ENCODE results near the gene CAMK2A. TPM values are rescaled to one million over a fixed set of nuclear protein-coding genes. Genes with fewer than 3 reads are reported as not detected.

The CAMK2A gene
- total RNA-seq, 4 donors from 2014 or later = 0.20 to 2.4 (median 1.3) TPM

DNA sequence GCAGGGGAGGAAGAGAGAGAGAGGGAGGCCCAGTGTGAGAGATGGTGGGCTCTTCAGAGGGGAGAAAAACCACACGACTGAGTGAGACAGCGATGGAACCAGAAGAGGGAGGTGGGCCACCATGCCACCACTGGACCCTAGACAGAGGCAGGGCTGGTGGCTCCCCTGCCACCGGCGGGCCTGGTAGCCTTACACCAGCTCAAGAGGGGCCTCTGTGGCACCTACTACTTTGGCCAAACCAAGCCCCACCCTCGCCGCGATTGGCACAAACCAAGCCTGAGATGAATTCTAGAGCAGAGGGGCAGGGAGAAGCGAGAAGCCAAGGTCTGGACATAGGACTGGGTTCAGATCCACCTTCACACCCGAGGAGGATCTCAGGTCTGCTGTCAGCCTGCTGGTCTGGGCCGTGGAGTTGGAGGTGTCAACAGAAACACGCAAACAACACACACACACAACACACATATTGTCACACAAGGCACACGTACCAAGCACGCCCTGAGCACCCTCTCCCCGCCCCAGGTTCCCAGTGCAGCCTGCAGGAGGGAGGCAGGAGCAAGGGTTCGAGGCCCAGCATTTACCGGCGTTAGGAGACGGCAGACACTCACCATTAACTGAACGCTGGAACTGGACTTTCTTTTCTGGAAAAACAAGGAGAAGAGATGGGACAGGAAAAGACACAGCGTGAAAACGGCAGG is 50.3 kb downstream of the CAMK2A start:
- Histone ChIP-seq H3K4me3 (no peak overlapping the region), H3K36me3 (no peaks in the 10 kb centered on the region), H3K27ac (no peak overlapping the region), H3K4me1 (peaks cover 0 to 5% (median 0%) of the 10 kb centered on the region in 4 donors), H3K9me3 (no peaks in the 10 kb centered on the region), H3K27me3 (no peaks in the 10 kb centered on the region)
- no peak for DNase-seq (ENCODE audit: low spot score in 2 of 2)
- WGBS, 2 donors = 92 to 93% methylated on average over 18 to 21 of the region's 21 CpGs
- TF ChIP-seq, protein P1, sequence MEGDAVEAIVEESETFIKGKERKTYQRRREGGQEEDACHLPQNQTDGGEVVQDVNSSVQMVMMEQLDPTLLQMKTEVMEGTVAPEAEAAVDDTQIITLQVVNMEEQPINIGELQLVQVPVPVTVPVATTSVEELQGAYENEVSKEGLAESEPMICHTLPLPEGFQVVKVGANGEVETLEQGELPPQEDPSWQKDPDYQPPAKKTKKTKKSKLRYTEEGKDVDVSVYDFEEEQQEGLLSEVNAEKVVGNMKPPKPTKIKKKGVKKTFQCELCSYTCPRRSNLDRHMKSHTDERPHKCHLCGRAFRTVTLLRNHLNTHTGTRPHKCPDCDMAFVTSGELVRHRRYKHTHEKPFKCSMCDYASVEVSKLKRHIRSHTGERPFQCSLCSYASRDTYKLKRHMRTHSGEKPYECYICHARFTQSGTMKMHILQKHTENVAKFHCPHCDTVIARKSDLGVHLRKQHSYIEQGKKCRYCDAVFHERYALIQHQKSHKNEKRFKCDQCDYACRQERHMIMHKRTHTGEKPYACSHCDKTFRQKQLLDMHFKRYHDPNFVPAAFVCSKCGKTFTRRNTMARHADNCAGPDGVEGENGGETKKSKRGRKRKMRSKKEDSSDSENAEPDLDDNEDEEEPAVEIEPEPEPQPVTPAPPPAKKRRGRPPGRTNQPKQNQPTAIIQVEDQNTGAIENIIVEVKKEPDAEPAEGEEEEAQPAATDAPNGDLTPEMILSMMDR (IDR thresholded peaks at IDR 0.05) = no peak
- TF ChIP-seq POLR2A (IDR thresholded peaks at IDR 0.05) (no peak), EP300 (IDR thresholded peaks at IDR 0.05) (no peak)

DNA sequence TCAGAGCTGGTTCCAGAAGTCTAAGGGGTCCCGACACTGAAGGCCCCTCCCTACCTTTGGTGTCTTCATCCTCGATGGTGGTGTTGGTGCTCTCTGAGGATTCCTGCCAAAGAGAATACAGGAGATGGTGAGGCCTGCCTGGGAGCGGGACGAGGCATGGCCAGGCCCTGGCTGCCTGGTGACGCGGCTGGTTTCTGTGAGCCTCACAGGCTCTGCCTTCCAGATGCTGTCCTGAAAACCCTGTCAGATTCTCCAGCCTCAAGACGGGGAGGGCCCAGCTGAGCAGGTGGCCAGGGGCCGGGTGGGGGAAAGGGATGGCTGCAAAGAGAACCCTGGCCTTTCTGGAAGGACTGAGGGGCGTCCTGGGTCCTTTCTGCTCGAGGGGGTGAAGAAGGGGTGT is 50.9 kb downstream of the CAMK2A start:
- H3K36me3 ChIP-seq = no peaks in the 10 kb centered on the region
- TF ChIP-seq EP300 (IDR thresholded peaks at IDR 0.05) (no peak), POLR2A (IDR thresholded peaks at IDR 0.05) (no peak)
- TF ChIP-seq, protein P1 (IDR thresholded peaks at IDR 0.05) = no peak
- no peaks in the 10 kb centered on the region for H3K27me3 ChIP-seq
- WGBS, 2 donors = 88 to 95% methylated on average over 6 to 10 of the region's 10 CpGs
- no peaks in the 10 kb centered on the region for H3K9me3 ChIP-seq
- no peak overlapping the region for H3K4me3 ChIP-seq
- H3K27ac ChIP-seq = no peak overlapping the region
- H3K4me1 ChIP-seq = no peaks in the 10 kb centered on the region
- DNase-seq (ENCODE audit: low spot score in 2 of 2) = no peak

DNA sequence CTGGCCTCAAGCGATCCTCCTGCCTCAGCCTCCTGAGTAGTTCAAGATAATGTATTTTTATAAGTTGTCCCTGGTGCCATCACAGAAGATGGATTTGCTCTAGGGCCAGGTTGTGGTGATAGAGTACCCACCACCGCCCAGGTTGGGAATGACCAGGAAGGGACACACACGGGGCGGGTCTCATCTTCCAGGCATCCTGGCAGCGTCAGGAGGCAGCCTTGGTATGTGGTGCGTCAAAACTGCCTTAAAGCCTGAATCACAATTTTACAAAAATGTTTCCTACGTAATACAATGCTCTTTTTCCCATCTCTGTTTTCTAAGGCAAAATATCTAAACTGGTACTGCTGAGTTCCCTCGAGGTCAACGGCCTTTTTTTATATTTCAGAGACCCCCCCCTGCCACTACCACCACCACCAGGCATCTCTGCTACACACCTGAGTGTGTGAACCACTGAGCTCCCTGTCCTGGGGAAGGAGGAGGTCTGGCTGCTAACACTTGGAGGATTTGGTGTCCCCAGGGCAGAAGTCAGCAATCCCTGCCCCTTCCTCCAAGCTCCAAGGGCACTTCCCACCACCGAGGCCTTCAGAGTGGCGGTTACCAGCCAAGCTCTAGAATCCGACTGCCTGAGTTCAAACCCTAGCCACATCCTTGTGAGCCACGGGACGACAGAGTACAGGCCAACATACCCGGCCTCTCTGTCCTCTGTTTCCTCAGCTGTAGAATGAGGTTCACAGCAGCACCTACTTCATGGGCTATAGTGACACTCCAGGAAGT is 52.4 kb downstream of the CAMK2A start:
- Histone ChIP-seq H3K27ac (no peak overlapping the region), H3K4me3 (no peak overlapping the region), H3K4me1 (no peaks in the 10 kb centered on the region), H3K9me3 (no peaks in the 10 kb centered on the region), H3K36me3 (no peaks in the 10 kb centered on the region), H3K27me3 (no peaks in the 10 kb centered on the region)
- no peak for DNase-seq (ENCODE audit: low spot score in 2 of 2)
- 79 to 81% methylated on average over 15 of the region's 15 CpGs for WGBS, 2 donors
- TF ChIP-seq POLR2A (IDR thresholded peaks at IDR 0.05) = no peak
- no peak for TF ChIP-seq EP300 (IDR thresholded peaks at IDR 0.05)
- TF ChIP-seq, protein P1 (IDR thresholded peaks at IDR 0.05) = no peak

DNA sequence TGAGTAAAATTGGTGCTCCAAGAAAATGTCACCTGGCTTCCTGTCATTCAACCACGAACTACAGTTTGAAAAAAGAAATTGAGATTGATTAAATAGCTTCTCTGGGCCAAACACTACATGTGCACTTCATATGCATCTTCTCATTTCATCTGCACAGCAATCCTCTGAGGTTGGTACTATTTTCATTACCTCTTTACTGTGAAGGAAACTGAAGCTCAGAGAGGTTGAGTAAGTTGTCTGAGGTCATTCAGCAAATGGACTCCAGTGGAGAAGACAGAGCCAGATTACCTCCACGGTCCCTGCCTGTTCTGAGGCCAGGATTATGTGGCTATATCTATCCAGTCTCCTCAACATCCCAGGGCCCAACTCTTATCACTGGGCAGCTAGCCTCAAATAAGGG is 53.3 kb downstream of the CAMK2A start:
- TF ChIP-seq POLR2A (IDR thresholded peaks at IDR 0.05) = no peak
- TF ChIP-seq, protein P1 (IDR thresholded peaks at IDR 0.05) = no peak
- TF ChIP-seq EP300 (IDR thresholded peaks at IDR 0.05) = no peak
- Histone ChIP-seq H3K4me3 (no peak overlapping the region), H3K36me3 (no peaks in the 10 kb centered on the region), H3K27ac (no peak overlapping the region), H3K9me3 (no peaks in the 10 kb centered on the region), H3K27me3 (no peaks in the 10 kb centered on the region), H3K4me1 (no peaks in the 10 kb centered on the region)
- DNase-seq (ENCODE audit: low spot score in 2 of 2) = no peak
- WGBS, 2 donors = 72 to 78% methylated on average over 2 of the region's 2 CpGs

DNA sequence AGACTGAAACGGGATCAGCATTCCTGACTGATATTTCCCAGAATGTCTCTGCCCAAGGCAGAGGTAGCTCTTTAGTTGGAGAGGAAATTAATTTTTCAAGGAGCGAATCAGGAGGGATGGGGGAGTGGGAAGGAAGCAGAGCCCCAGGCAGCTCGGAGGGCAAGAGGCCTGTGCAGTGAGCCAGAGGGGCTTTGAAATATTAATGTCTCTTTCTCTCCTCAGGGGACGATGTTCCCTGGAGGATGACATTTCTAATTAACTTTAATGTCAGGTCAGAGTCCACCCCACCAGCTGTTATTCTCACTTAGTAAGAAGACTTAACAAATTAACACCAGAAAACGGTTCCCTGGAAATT is 54.1 kb downstream of the CAMK2A start:
- Histone ChIP-seq H3K27me3 (no peaks in the 10 kb centered on the region), H3K4me1 (no peaks in the 10 kb centered on the region), H3K4me3 (no peak overlapping the region), H3K9me3 (no peaks in the 10 kb centered on the region), H3K27ac (no peak overlapping the region), H3K36me3 (no peaks in the 10 kb centered on the region)
- DNase-seq (ENCODE audit: low spot score in 2 of 2) = no peak
- TF ChIP-seq POLR2A (IDR thresholded peaks at IDR 0.05) (no peak), EP300 (IDR thresholded peaks at IDR 0.05) (no peak)
- TF ChIP-seq, protein P1 (IDR thresholded peaks at IDR 0.05) = no peak
- WGBS, 2 donors = 83 to 86% methylated on average over 5 of the region's 5 CpGs

All from tibial nerve (tissue), 4 donors.